ENCODE measurements around the gene CDK18. TPM values are rescaled to one million over a fixed set of nuclear protein-coding genes. Genes with fewer than 3 reads are reported as not detected.

Gene CDK18
- total RNA-seq, 2 donors from 2014 or later: 5.8 to 5.9 TPM

GRCh38 chr1:205532026-205532898 lies 27.8 kb downstream of the CDK18 start:
- DNase-seq (ENCODE audit: low spot score): no peak
- intact Hi-C loops (cut with DNase I): no loop called here

DNA sequence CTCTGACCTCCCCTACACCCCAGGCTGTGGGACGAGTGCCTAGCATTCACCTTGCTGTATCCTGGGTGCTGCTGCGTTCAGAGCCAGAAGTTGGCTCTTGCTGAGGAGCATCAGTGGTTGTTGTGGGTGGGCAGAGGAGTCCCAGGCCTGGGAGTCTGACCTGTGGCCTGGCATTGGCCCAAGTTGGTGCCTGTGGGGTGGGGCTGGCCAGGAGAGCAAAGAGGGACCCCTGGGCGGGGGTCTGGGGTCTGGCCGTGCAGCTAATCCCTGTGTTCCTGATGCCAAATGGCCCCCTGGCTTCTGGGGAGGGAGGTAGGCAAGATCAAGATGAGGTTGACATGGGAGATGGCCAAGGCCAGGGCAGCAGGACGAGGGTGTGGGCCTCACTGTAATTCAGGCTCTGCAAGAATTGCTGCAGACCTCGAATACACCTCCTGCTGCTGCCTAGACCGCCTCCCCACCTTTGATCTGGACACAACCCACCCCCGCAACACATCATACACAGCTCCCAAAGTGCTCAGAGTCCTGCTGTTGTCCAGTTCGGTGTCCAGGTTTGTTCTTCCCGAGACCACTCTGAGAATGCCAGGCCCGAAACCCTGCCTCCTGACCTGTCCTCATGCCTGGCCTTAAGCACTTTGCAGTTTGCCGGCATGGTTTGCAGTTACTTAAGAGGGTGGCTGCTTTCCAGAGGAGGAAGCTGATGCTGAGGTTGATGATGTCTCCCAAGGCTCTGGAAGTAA lies 28.7 kb downstream of the CDK18 start:
- peak; percentile 37 for DNase-seq (ENCODE audit: low spot score)
- intact Hi-C loops (cut with DNase I): no loop called here

DNA sequence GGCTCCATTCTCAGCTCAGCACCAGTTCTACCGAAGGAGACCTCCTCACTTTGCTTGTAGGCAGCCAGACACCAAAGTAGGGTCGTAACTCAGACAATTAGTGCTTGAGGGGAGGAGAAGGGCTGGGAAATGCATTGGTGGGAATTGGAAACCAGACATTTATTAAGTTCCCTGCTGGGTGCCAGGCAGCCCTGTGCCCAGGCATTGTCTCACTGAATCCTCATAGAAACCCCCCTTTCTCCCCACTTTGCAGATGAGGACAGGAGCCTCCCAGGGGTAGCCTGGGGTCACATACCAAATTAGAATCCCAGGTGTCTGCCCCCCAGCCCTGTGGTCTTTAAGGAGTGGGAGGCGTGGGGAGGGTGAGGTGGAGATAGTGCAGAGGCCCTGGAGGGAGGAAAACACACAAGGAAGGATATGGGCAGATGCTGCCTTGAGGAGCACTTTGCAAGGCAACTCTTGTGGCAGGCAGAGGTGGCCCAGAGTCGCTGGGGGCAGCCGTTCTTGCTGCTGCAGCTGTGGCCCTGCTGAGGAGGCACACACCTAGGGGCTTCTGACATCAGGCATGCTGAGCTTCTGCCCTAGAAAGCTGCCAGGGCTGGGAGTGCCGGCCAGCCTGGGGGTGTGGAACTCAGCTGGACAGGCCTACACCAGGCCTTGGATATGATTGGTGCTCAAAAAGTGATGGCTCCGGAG lies 29.4 kb downstream of the CDK18 start:
- intact Hi-C loops (cut with DNase I): no loop called here
- peak; percentile 69 for DNase-seq (ENCODE audit: low spot score)

DNA sequence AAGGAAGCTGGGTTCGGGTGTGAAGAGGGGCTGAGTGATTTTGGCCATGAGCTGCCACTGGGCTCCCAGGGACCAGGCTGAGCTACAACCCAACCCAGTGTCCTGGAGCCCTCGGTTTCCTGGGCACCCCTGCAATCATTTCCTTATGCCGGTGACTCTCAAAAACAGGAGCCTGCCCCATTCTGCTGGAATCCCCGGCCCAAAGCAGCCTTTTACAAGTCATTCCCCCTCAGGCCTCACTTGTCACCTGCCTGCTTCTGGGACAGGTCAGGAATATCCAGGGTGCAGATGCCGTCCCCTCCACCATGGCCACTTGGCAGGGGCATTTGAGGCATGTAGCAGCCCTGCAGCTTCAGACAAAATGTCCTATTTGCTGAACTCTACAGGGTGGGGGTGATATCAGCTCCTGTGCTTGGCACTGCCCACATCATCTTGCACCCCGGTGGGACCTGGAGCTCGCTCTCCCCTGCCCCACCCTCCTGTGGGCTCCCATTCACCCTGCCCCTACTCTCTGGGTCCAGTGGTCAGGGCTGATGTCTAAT lies 30.0 kb downstream of the CDK18 start:
- intact Hi-C loops (cut with DNase I): no loop called here
- peak; percentile 55 for DNase-seq (ENCODE audit: low spot score)

DNA sequence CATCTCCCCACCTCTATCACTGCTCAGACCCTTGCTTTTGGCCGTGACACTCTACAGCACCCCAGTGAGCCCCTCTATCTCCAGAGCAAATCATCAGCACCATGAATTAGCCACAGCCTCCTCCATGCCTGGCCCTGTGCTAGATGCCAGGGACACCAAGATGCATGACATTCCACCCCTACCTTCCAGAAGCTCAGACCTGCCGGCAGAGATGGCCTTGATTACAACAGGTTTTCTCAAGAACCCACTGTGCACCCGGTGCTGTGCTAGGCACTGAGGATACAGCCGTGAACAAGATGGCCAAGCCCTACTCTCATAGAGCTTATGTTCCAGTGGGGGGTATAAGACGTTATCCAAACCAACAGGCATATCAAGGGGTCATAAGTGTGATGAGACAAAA lies 30.6 kb downstream of the CDK18 start:
- intact Hi-C loops (cut with DNase I): no loop called here
- peak; percentile 18 for DNase-seq (ENCODE audit: low spot score)

GRCh38 chr1:205535866-205536758 lies 31.6 kb downstream of the CDK18 start:
- intact Hi-C loops (cut with DNase I): no loop called here
- DNase-seq (ENCODE audit: low spot score): peak; percentile 41

DNA sequence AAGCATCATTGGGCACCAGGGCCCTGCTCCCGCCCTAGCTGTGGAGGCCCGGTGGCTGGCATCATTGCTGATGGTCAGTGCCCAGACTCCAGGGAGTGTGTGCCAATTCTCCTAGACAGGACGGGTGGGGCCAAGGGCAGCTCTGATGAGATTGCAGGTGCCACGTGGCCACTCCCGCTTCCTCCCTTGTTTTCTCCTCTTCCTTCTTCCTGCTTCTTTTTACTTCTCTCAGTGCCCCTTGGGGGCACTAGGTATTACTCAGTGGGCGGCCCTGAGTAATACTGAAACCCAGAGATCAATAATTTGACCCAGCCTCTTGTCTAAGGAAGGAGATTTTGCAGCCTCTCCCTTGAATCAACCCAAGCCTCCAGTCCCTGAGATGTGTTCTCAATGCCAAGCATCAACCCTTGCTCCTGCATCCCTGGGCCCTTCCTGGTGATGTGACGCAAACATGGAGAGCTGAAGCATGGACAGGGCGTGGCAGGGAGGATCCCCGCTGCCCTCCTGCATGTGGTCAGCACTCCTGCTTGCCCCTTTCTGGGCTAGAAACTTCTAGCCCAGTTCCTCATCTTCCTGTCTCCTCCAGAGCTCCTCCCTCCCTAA lies 32.4 kb downstream of the CDK18 start:
- peak; percentile 57 for DNase-seq (ENCODE audit: low spot score)
- intact Hi-C loops (cut with DNase I): no loop called here

- intact Hi-C loops (cut with DNase I): no loop called here
- DNase-seq (ENCODE audit: low spot score): peak; percentile 43
These were observed 33.0 kb downstream of the CDK18 start for GRCh38 chr1:205537386-205538018.

DNA sequence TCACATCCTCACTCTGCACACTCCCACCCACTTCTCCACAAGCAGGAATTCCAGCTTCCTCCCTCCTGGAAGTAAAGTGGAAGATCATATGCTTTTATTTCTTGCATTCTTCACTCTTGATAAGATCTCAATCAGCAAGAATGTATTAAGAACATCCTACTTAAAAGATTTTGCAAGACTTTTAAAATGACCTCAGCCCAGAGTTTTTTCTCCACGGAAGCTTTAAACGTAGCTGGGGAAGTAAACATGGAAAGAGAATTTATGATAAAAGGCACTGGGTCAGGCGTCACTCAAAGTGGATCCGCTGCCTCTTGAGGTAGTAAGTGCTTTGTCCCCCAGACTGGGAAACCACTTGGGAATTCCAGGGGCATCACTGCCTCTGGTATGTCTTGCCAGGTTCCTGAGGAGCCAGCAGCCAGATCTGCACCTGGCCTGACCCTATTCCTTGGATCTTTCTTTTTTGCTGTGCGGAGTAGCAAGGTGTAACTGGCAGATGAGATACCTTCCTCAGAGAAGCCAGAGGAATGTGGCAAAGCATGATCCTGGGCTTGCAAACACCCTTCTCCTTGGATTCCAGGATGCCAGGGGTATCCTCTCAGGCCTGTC lies 33.9 kb downstream of the CDK18 start:
- intact Hi-C loops (cut with DNase I): no loop called here
- DNase-seq (ENCODE audit: low spot score): peak; percentile 12

- intact Hi-C loops (cut with DNase I): no loop called here
- DNase-seq (ENCODE audit: low spot score): peak; percentile 55
These were observed 36.9 kb downstream of the CDK18 start for GRCh38 chr1:205541161-205541886.

DNA sequence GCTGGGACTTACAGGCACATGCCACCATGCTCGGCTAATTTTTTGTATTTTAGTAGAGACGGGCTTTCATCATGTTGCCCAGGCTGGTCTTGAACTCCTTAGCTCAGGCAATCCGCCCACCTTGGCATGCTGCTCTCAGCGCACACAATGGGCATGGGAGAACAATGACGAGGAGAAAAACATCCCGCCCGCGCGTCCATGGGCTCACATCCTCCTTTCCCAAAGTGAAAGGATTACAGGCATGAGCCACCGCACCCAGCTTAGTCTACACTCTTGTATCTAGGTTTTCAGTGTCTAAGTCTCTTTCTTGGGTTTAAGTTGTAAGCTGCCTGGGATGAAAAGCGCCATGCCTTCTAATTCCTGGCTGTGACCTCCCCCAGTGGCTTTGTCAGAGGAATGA lies 37.9 kb downstream of the CDK18 start:
- intact Hi-C loops (cut with DNase I): no loop called here
- peak; percentile 79 for DNase-seq (ENCODE audit: low spot score)

DNA sequence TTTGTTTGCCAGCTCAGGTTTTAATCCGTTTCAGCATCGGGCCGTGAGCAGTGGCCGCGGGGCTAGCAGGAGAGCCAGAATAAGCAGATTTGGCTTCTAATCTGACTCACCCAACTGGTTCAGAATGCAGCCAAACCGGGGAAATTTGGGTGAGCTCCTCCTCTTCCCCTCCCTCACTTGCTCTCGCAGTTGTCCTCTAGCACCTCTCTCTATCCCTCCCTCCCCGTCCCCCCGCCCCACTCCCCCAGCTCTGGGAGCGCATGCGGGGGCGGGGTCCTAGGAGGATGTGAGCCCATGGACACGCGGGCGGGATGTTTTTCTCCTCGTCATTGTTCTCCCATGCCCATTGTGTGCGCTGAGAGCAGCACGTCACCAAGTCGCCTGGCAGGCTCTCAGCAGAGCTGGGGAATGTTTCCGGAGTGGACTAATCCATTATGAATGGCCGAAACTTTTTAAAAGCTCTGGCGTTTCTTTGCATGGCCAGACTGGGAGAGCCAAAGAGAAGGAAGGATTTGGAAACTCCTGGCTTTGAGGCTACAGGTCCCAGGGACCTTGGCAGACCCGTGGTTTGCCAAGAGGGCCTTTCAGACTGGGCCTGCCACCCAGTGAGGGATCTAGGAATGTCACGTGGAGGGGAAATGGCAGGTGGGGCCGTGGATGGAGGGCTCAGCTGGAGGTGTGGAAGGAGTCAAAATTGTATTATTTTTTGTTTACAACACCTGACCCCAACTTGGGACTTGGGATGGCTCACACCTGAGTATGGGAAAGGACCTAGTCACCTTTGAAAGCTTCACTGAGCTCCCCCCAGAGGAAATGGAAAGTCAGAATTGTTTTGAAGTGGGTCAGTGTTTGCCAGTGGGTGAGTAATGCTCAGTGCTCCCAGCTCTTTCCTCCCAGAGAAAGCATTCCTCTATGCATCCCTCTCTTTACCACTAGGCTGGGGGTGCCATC lies 39.2 kb downstream of the CDK18 start:
- intact Hi-C loops (cut with DNase I): no loop called here

DNA sequence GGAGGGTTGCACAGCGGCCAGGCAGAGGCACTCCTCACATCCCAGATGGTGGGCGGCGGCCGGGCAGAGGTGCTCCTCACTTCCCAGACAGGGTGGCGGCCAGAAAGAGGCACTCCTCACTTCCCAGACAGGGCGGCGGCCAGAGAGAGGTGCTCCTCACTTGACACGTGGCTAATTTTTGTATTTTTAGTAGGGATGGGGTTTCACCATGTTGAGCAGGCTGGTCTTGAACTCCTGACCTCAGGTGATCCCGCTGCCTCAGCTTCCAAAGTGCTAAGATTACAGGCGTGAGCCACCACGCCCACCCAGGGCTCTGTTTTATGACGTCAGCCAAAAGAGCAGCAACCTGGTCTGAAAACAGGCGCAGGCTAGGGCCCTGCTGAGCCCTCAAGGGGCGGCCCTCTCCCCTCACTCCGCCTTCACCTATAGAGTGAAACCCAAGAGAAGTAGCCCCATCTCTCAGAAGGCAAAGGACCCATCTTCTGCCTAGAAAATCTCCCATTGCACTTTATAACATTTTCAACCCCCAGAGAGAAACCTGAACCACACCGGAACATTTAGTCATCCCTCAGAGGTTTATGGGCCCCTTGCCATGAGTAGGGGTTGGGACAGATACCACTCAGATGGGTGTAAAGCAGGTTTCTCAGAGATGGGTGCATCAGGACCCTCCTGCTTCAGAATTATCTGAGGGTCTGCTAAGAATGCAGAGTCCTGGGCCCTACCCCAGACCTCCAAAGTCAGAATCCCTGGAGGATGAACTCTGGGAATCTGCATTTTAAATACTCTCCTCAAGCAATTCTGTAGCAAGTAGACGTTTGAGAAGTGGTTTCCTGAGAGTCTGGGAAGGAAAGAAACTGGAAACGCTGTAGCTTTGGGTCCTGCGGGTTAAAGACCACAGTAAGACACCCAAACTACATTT lies 40.8 kb downstream of the CDK18 start:
- intact Hi-C loops (cut with DNase I): no loop called here
- DNase-seq (ENCODE audit: low spot score): peak; percentile 64

More for the DNA sequence above, 39.2 kb downstream of the CDK18 start:
- DNase-seq (ENCODE audit: low spot score): peak; percentile 95

GRCh38 chr1:205545991-205546390 lies 41.5 kb downstream of the CDK18 start:
- peak; percentile 30 for DNase-seq (ENCODE audit: low spot score)

GRCh38 chr1:205546541-205546940 lies 42.1 kb downstream of the CDK18 start:
- no peak for DNase-seq (ENCODE audit: low spot score)
- intact Hi-C loops (cut with DNase I): no loop called here

More at GRCh38 chr1:205545991-205546390, 41.5 kb downstream of the CDK18 start:
- intact Hi-C loops (cut with DNase I): no loop called here
